Vagina (tissue), 2 donors: ENCODE measurements around the gene ATP8B3.

Source experiments
- CTCF ChIP-seq, 3 experiments: fragments of 450-650 bp in 2 of 3; fragments of 200-600 bp in 1 of 3; sonication (generic) in 1 of 3; IDR thresholded peaks; one replicate each; pipeline ENCODE4 v1.5.1; 2017 to 2019; ENCODE audit warnings: antibody characterized with exemption in 3 of 3, mild to moderate bottlenecking in 2 of 3, moderate library complexity in 2 of 3
- POLR2A ChIP-seq, 2 donors: fragments of 450-650 bp; IDR thresholded peaks; one replicate each; pipeline ENCODE4 v1.6.1; 2017; ENCODE audit warnings: antibody characterized with exemption in 2 of 2, mild to moderate bottlenecking in 2 of 2, moderate library complexity in 2 of 2
- POLR2AphosphoS5 ChIP-seq, 2 donors: sonication (generic); formaldehyde crosslinking; IDR thresholded peaks; one replicate each; pipeline ENCODE4 v1.9.0; 2017; ENCODE audit warnings: antibody characterized with exemption in 2 of 2, mild to moderate bottlenecking in 2 of 2, low read depth in 1 of 2; ENCODE audit not compliant: insufficient read depth in 1 of 2

- TF ChIP-seq CTCF (IDR thresholded peaks at IDR 0.05) (no peak), POLR2AphosphoS5 (IDR thresholded peaks at IDR 0.05; ENCODE audit: insufficient read depth in 1 of 2, low read depth in 1 of 2) (no peak), POLR2A (IDR thresholded peaks at IDR 0.05) (no peak)
Observed at GRCh38 chr19:1852581-1853128, 40.6 kb upstream of the ATP8B3 start.
